Measurements from ENCODE around the gene ADGRV1.

GRCh38 chr5:90889325-90889600 lies 330.7 kb downstream of the ADGRV1 start:
- TF ChIP-seq REST (IDR thresholded peaks at IDR 0.05; ENCODE audit: insufficient read depth in 1 of 2, low read depth in 2 of 2, low read length in 2 of 2): no peak
- TF ChIP-seq SIN3A (IDR thresholded peaks at IDR 0.05; ENCODE audit: borderline replicate concordance, insufficient read depth, low read length): no peak
- TF ChIP-seq TAF1 (IDR thresholded peaks at IDR 0.05; ENCODE audit: borderline replicate concordance, insufficient read depth, low read length): no peak
- no peak for TF ChIP-seq POLR2AphosphoS5 (IDR thresholded peaks at IDR 0.05; ENCODE audit: low read depth, low read length)

Measured in PFSK-1 (cell line).